Ecto neural progenitor cell (in vitro differentiated cells): ENCODE measurements around the gene ASCC2.
"Not testable (repeated sequence)": the region's sequence is repeated elsewhere in the genome, so short reads cannot be mapped to it uniquely, and the experiment has no call there.

ENCODE experiments used
- DNase-seq: peaks from one replicate; pipeline ENCODE4 v3.0.0-alpha.2; 2018; ENCODE audit warnings: low spot score

ASCC2 gene

GRCh38 chr22:29856496-29856895 lies 18.4 kb upstream of the ASCC2 start:
- DNase-seq: no peak

- no peak for DNase-seq
Observed at GRCh38 chr22:29855611-29856181, 17.6 kb upstream of the ASCC2 start.

GRCh38 chr22:29854432-29854831 lies 16.4 kb upstream of the ASCC2 start:
- no peak for DNase-seq

- DNase-seq: no peak
Observed at GRCh38 chr22:29848111-29848510, 10.0 kb upstream of the ASCC2 start.

GRCh38 chr22:29846290-29846689 lies 8.2 kb upstream of the ASCC2 start:
- DNase-seq: no peak

GRCh38 chr22:29842740-29843139 lies 4.7 kb upstream of the ASCC2 start:
- DNase-seq: no peak

- no peak for DNase-seq
Observed at GRCh38 chr22:29842172-29842571, 4.1 kb upstream of the ASCC2 start.

- DNase-seq: no peak
Observed at GRCh38 chr22:29840498-29840897, 2.4 kb upstream of the ASCC2 start.

- no peak for DNase-seq
Observed at GRCh38 chr22:29839039-29839438, 965 bp upstream of the ASCC2 start.

- no peak for DNase-seq
Observed at GRCh38 chr22:29838599-29838956, 504 bp upstream of the ASCC2 start.

- not testable (repeated sequence) for DNase-seq
Observed at GRCh38 chr22:29836791-29837370, 1.2 kb downstream of the ASCC2 start.

GRCh38 chr22:29834046-29834445 lies 4.0 kb downstream of the ASCC2 start:
- no peak for DNase-seq

GRCh38 chr22:29833392-29833965 lies 4.6 kb downstream of the ASCC2 start:
- DNase-seq: no peak

GRCh38 chr22:29831958-29832357 lies 6.1 kb downstream of the ASCC2 start:
- no peak for DNase-seq

GRCh38 chr22:29831186-29831921 lies 6.7 kb downstream of the ASCC2 start:
- DNase-seq: no peak

GRCh38 chr22:29830585-29830984 lies 7.5 kb downstream of the ASCC2 start:
- no peak for DNase-seq

GRCh38 chr22:29827726-29828125 lies 10.3 kb downstream of the ASCC2 start:
- not testable (repeated sequence) for DNase-seq

GRCh38 chr22:29827091-29827490 lies 11.0 kb downstream of the ASCC2 start:
- DNase-seq: no peak

- DNase-seq: no peak
Observed at GRCh38 chr22:29825578-29825977, 12.5 kb downstream of the ASCC2 start.

- DNase-seq: no peak
Observed at GRCh38 chr22:29824677-29825076, 13.4 kb downstream of the ASCC2 start.

- DNase-seq: no peak
Observed at GRCh38 chr22:29821291-29822016, 16.6 kb downstream of the ASCC2 start.

GRCh38 chr22:29820961-29821290 lies 17.1 kb downstream of the ASCC2 start:
- no peak for DNase-seq

GRCh38 chr22:29819501-29819900 lies 18.6 kb downstream of the ASCC2 start:
- DNase-seq: no peak
